ENCODE data around the gene ZMYM1. TPM values are rescaled to one million over a fixed set of nuclear protein-coding genes. Genes with fewer than 3 reads are reported as not detected.

ZMYM1 gene
- total RNA-seq, 4 donors from 2014 or later: 3.7 to 19.7 (median 13.5) TPM

DNA sequence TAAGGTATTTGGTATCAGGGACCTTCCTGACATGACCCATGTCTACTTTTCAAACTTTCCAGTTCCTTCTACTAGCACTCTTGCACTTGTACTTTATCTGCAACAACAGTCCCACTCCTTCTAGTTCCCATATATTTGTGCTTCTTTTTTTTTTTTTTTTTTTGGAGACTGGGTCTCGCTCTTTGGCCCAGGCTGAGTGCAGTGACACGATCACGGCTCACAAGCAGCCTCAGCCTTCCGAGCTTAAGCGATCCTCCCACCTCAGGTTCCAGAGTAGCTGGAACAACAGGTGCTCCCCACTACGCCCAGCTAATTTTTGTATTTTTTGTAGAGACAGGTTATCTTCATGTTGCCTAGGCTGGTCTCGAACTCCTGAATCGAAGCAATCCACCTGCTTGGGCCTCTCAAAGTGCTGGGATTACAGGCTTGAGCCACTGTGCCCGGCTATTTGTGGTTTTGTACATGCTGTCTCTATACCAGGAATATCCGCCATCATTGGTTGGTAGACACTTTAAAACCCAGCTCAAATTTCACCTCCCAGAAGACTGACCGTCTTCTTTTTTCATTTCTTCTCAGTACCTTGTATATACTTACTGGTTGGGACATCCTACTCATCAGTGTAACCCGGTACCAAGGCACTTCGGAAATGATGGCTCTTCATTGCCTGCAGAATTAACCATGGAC is 1.1 kb downstream of the ZMYM1 start:
- no peaks in the 10 kb centered on the region for H3K9me3 ChIP-seq
- in situ Hi-C loops (cut with MboI; ENCODE audit: low pct_ligation_motif_present in 1 of 4, low pct_unique_long_range_greater_than_20kb in 1 of 4, low sequenced_read_pairs in 3 of 4): no loop called here
- peak overlapping the region in 3 of 4 donors; percentile 59 to 71 (median 66) for H3K4me3 ChIP-seq
- H3K4me1 ChIP-seq: peaks cover 0 to 15% (median 11%) of the 10 kb centered on the region in 4 donors
- peak overlapping the region; percentile 91 to 94 (median 92) for H3K27ac ChIP-seq
- intact Hi-C loops (cut with DNase I; ENCODE audit: low total_unique reads): no loop called here
- 86 to 93% methylated on average over 8 to 13 of the region's 13 CpGs for WGBS, 2 donors (ENCODE audit: low coverage in 1 of 2)
- H3K36me3 ChIP-seq: no peaks in the 10 kb centered on the region
- TF ChIP-seq POLR2A (IDR thresholded peaks at IDR 0.05) (no peak), POLR2AphosphoS5 (IDR thresholded peaks at IDR 0.05) (no peak), EP300 (IDR thresholded peaks at IDR 0.05; ENCODE audit: low read depth) (no peak)
- TF ChIP-seq, protein P1, sequence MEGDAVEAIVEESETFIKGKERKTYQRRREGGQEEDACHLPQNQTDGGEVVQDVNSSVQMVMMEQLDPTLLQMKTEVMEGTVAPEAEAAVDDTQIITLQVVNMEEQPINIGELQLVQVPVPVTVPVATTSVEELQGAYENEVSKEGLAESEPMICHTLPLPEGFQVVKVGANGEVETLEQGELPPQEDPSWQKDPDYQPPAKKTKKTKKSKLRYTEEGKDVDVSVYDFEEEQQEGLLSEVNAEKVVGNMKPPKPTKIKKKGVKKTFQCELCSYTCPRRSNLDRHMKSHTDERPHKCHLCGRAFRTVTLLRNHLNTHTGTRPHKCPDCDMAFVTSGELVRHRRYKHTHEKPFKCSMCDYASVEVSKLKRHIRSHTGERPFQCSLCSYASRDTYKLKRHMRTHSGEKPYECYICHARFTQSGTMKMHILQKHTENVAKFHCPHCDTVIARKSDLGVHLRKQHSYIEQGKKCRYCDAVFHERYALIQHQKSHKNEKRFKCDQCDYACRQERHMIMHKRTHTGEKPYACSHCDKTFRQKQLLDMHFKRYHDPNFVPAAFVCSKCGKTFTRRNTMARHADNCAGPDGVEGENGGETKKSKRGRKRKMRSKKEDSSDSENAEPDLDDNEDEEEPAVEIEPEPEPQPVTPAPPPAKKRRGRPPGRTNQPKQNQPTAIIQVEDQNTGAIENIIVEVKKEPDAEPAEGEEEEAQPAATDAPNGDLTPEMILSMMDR (IDR thresholded peaks at IDR 0.05): no peak
- no peak for DNase-seq
- no peaks in the 10 kb centered on the region for H3K27me3 ChIP-seq

DNA sequence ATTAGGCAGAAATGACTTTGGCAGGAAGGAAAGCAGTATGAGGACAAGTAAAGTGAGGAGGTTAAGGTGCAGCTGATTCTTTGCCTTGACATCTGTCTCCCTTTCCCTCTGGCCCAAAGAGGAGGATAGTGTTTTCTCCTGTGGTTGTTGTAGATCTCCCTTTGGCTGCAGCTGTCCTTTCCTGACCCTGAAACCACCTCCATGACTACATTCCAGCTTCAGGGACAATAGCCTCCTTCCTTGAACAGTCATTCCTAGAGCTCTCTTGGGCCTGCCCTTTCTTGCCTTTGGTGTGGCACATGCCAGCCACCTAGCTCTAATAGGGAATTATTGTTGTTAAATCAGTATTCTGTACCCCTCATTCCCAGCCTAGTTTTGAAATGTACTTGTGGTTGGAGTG is 6.2 kb downstream of the ZMYM1 start:
- DNase-seq: no peak
- H3K9me3 ChIP-seq: no peaks in the 10 kb centered on the region
- no peak overlapping the region for H3K27ac ChIP-seq

DNA sequence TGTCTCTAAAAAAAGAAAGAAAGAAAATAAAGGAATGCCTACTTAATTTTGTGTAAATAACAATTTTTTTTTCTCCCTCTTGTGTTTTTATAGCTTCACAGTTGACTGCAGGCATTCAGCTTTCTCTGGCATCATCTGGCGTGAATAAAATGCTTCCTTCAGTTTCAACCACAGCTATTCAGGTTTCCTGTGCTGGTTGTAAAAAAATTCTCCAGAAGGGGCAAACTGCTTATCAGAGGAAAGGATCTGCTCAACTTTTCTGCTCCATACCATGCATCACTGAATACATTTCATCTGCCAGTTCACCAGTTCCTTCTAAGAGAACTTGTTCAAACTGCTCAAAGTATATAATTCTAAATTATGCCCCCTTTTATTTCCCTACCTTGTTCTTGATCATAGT is 18.0 kb downstream of the ZMYM1 start:
- intact Hi-C loops (cut with DNase I; ENCODE audit: low total_unique reads) (no loop called here), in situ Hi-C loops (cut with MboI; ENCODE audit: low pct_ligation_motif_present in 1 of 4, low pct_unique_long_range_greater_than_20kb in 1 of 4, low sequenced_read_pairs in 3 of 4) (no loop called here)
- 0% methylated on average over 1 of the region's 1 CpG for WGBS, 2 donors (ENCODE audit: low coverage in 1 of 2)
- Histone ChIP-seq H3K4me3 (no peak overlapping the region), H3K9me3 (no peaks in the 10 kb centered on the region), H3K4me1 (no peaks in the 10 kb centered on the region), H3K27ac (no peak overlapping the region), H3K27me3 (no peaks in the 10 kb centered on the region), H3K36me3 (peaks cover 0 to 62% (median 22%) of the 10 kb centered on the region in 4 donors)
- no peak for DNase-seq
- no peak for TF ChIP-seq POLR2AphosphoS5 (IDR thresholded peaks at IDR 0.05)
- TF ChIP-seq POLR2A (IDR thresholded peaks at IDR 0.05): no peak
- TF ChIP-seq EP300 (IDR thresholded peaks at IDR 0.05; ENCODE audit: low read depth): no peak
- TF ChIP-seq, protein P1 (IDR thresholded peaks at IDR 0.05): no peak

More for the DNA sequence above, 6.2 kb downstream of the ZMYM1 start:
- Histone ChIP-seq H3K36me3 (no peaks in the 10 kb centered on the region), H3K4me1 (peaks cover 0 to 5% (median 3%) of the 10 kb centered on the region in 4 donors), H3K27me3 (no peaks in the 10 kb centered on the region), H3K4me3 (no peak overlapping the region)
- in situ Hi-C loops (cut with MboI; ENCODE audit: low pct_ligation_motif_present in 1 of 4, low pct_unique_long_range_greater_than_20kb in 1 of 4, low sequenced_read_pairs in 3 of 4) (no loop called here), intact Hi-C loops (cut with DNase I; ENCODE audit: low total_unique reads) (no loop called here)
- TF ChIP-seq, protein P1 (IDR thresholded peaks at IDR 0.05): no peak
- TF ChIP-seq POLR2AphosphoS5 (IDR thresholded peaks at IDR 0.05) (no peak), POLR2A (IDR thresholded peaks at IDR 0.05) (no peak), EP300 (IDR thresholded peaks at IDR 0.05; ENCODE audit: low read depth) (no peak)

DNA sequence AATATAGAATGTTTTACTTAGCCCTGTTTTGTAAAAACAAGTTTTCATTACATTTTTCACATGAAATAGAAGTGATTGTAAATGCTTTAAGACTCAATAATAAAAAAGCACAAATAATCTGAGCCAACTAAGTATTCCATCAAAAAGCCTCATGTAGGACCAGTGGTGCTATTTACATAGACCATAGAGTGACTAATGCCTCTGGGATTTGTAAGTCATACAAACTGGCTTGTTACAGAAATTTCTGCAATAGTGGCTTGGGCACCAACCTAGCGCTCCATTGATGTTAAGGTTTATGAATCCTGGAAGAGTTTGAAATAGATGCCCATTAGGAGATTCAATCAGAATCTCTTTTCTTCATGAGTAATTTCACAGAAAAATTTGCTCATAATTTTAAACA is 31.9 kb downstream of the ZMYM1 start:
- DNase-seq: no peak
- in situ Hi-C loops (cut with MboI; ENCODE audit: low pct_ligation_motif_present in 1 of 4, low pct_unique_long_range_greater_than_20kb in 1 of 4, low sequenced_read_pairs in 3 of 4): no loop called here

More for the DNA sequence above, 31.9 kb downstream of the ZMYM1 start:
- Histone ChIP-seq H3K27me3 (no peaks in the 10 kb centered on the region), H3K27ac (no peak overlapping the region), H3K4me1 (no peaks in the 10 kb centered on the region), H3K4me3 (no peak overlapping the region), H3K9me3 (no peaks in the 10 kb centered on the region), H3K36me3 (peaks cover 0 to 12% (median 5%) of the 10 kb centered on the region in 4 donors)
- 80 to 100% methylated on average over 1 of the region's 1 CpG for WGBS, 2 donors (ENCODE audit: low coverage in 1 of 2)
- intact Hi-C loops (cut with DNase I; ENCODE audit: low total_unique reads): no loop called here
- TF ChIP-seq, protein P1 (IDR thresholded peaks at IDR 0.05): no peak
- TF ChIP-seq EP300 (IDR thresholded peaks at IDR 0.05; ENCODE audit: low read depth): no peak
- no peak for TF ChIP-seq POLR2AphosphoS5 (IDR thresholded peaks at IDR 0.05)
- TF ChIP-seq POLR2A (IDR thresholded peaks at IDR 0.05): no peak

Measured in transverse colon (tissue), 4 donors.